ENCODE data around the gene CDKL2.

GRCh38 chr4:75629239-75629638 is 1.1 kb downstream of the CDKL2 start:
- TF ChIP-seq, protein P1, sequence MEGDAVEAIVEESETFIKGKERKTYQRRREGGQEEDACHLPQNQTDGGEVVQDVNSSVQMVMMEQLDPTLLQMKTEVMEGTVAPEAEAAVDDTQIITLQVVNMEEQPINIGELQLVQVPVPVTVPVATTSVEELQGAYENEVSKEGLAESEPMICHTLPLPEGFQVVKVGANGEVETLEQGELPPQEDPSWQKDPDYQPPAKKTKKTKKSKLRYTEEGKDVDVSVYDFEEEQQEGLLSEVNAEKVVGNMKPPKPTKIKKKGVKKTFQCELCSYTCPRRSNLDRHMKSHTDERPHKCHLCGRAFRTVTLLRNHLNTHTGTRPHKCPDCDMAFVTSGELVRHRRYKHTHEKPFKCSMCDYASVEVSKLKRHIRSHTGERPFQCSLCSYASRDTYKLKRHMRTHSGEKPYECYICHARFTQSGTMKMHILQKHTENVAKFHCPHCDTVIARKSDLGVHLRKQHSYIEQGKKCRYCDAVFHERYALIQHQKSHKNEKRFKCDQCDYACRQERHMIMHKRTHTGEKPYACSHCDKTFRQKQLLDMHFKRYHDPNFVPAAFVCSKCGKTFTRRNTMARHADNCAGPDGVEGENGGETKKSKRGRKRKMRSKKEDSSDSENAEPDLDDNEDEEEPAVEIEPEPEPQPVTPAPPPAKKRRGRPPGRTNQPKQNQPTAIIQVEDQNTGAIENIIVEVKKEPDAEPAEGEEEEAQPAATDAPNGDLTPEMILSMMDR (IDR thresholded peaks at IDR 0.05): no peak
- TF ChIP-seq POLR2A (IDR thresholded peaks at IDR 0.05): no peak
